ENCODE measurements around the gene CYTH1.

The CYTH1 gene

GRCh38 chr17:78790552-78790951 lies 8.5 kb upstream of the CYTH1 start:
- Histone ChIP-seq H3K36me3 (peaks cover 40% of the 10 kb centered on the region), H3K27me3 (ENCODE audit: insufficient read depth, low read depth, severe bottlenecking) (no peaks in the 10 kb centered on the region), H3K27ac (0 out of 2 replicates have a peak overlapping the region, but pooled peaks have one; percentile 68), H3K9me3 (ENCODE audit: severe bottlenecking) (no peaks in the 10 kb centered on the region), H3K4me3 (ENCODE audit: low read depth, low read length) (no peak overlapping the region)
- TF ChIP-seq CTCF (IDR thresholded peaks at IDR 0.05; ENCODE audit: low read depth, low read length), result no peak
- DNase-seq, result no peak

- TF ChIP-seq CTCF (IDR thresholded peaks at IDR 0.05; ENCODE audit: low read depth, low read length), result no peak
- H3K27me3 ChIP-seq (ENCODE audit: insufficient read depth, low read depth, severe bottlenecking), result no peaks in the 10 kb centered on the region
These were observed 7.6 kb upstream of the CYTH1 start for GRCh38 chr17:78789663-78790181.

GRCh38 chr17:78789149-78789662 lies 7.1 kb upstream of the CYTH1 start:
- Histone ChIP-seq H3K27me3 (ENCODE audit: insufficient read depth, low read depth, severe bottlenecking) (no peaks in the 10 kb centered on the region), H3K36me3 (peaks cover 28% of the 10 kb centered on the region), H3K4me3 (ENCODE audit: low read depth, low read length) (no peak overlapping the region), H3K9me3 (ENCODE audit: severe bottlenecking) (no peaks in the 10 kb centered on the region), H3K27ac (peak overlapping the region; percentile 21; the same call in 1 of the 2 replicates)
- TF ChIP-seq CTCF (IDR thresholded peaks at IDR 0.05; ENCODE audit: low read depth, low read length), result no peak
- DNase-seq, result no peak

More at GRCh38 chr17:78789663-78790181, 7.6 kb upstream of the CYTH1 start:
- H3K27ac ChIP-seq, result peak overlapping the region; percentile 21; the same call in 1 of the 2 replicates
- no peak for DNase-seq
- H3K4me3 ChIP-seq (ENCODE audit: low read depth, low read length), result no peak overlapping the region
- H3K36me3 ChIP-seq, result peaks cover 33% of the 10 kb centered on the region
- no peaks in the 10 kb centered on the region for H3K9me3 ChIP-seq (ENCODE audit: severe bottlenecking)

- DNase-seq, result no peak
- Histone ChIP-seq H3K27ac (no peak overlapping the region), H3K9me3 (ENCODE audit: severe bottlenecking) (no peaks in the 10 kb centered on the region), H3K27me3 (ENCODE audit: insufficient read depth, low read depth, severe bottlenecking) (no peaks in the 10 kb centered on the region), H3K36me3 (peaks cover 21% of the 10 kb centered on the region), H3K4me3 (ENCODE audit: low read depth, low read length) (no peak overlapping the region)
- no peak for TF ChIP-seq CTCF (IDR thresholded peaks at IDR 0.05; ENCODE audit: low read depth, low read length)
These were observed 6.4 kb upstream of the CYTH1 start for GRCh38 chr17:78788451-78788850.

- DNase-seq, result no peak
- H3K27ac ChIP-seq, result no peak overlapping the region
- TF ChIP-seq CTCF (IDR thresholded peaks at IDR 0.05; ENCODE audit: low read depth, low read length), result no peak
These were observed 5.4 kb upstream of the CYTH1 start for GRCh38 chr17:78787444-78787843.

GRCh38 chr17:78785663-78786057 lies 3.6 kb upstream of the CYTH1 start:
- H3K9me3 ChIP-seq (ENCODE audit: severe bottlenecking), result no peaks in the 10 kb centered on the region
- H3K4me3 ChIP-seq (ENCODE audit: low read depth, low read length), result no peak overlapping the region
- no peak for DNase-seq
- no peaks in the 10 kb centered on the region for H3K27me3 ChIP-seq (ENCODE audit: insufficient read depth, low read depth, severe bottlenecking)
- H3K27ac ChIP-seq, result peak overlapping the region; percentile 89
- TF ChIP-seq CTCF (IDR thresholded peaks at IDR 0.05; ENCODE audit: low read depth, low read length), result no peak
- H3K36me3 ChIP-seq, result peaks cover 5% of the 10 kb centered on the region; the same call in 1 of the 2 replicates

More at GRCh38 chr17:78787444-78787843, 5.4 kb upstream of the CYTH1 start:
- Histone ChIP-seq H3K27me3 (ENCODE audit: insufficient read depth, low read depth, severe bottlenecking) (no peaks in the 10 kb centered on the region), H3K9me3 (ENCODE audit: severe bottlenecking) (no peaks in the 10 kb centered on the region), H3K4me3 (ENCODE audit: low read depth, low read length) (no peak overlapping the region), H3K36me3 (peaks cover 13% of the 10 kb centered on the region)
